ENCODE measurements around the gene BEGAIN.

DNA sequence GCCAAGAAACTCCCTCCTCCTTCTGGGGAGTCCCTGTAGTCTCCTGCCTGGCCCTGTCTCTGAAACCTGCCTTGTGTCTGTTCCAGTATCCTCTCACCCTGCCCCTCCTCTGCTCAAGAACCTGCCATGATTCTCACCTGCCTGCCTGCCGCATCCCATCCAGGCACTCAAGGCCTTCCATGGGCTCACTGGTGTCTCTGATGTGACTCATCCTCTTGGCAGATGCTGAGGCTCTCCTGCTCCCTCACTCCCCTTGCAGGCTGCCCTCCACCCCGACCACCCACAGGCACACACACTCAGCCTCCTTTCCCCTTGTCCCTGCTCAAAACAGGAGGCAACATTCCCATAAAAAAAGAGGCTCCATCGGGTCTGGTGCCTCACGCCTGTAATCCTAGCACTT lies 5.8 kb upstream of the BEGAIN start:
- no peak for TF ChIP-seq TAF1 (IDR thresholded peaks at IDR 0.05; ENCODE audit: borderline replicate concordance, low read depth, low read length)
- TF ChIP-seq POLR2A (IDR thresholded peaks at IDR 0.05; ENCODE audit: low read depth, low read length): no peak
- TF ChIP-seq POLR2AphosphoS5 (IDR thresholded peaks at IDR 0.05; ENCODE audit: low read depth, low read length): no peak

Data from GM12892 (cell line).